Endometrium (tissue), 2 donors: ENCODE data around the gene CORO7.
"Not testable (repeated sequence)": the region's sequence is repeated elsewhere in the genome, so short reads cannot be mapped to it uniquely, and the experiment has no call there.

Experiments
- FAIRE-seq: peaks from 2 replicates; lab custom pipeline; 2012; peaks lifted over from hg19 to GRCh38; lab: Jason Lieb, UNC
- donor health status: control.
- donor health status: control.

The CORO7 gene

DNA sequence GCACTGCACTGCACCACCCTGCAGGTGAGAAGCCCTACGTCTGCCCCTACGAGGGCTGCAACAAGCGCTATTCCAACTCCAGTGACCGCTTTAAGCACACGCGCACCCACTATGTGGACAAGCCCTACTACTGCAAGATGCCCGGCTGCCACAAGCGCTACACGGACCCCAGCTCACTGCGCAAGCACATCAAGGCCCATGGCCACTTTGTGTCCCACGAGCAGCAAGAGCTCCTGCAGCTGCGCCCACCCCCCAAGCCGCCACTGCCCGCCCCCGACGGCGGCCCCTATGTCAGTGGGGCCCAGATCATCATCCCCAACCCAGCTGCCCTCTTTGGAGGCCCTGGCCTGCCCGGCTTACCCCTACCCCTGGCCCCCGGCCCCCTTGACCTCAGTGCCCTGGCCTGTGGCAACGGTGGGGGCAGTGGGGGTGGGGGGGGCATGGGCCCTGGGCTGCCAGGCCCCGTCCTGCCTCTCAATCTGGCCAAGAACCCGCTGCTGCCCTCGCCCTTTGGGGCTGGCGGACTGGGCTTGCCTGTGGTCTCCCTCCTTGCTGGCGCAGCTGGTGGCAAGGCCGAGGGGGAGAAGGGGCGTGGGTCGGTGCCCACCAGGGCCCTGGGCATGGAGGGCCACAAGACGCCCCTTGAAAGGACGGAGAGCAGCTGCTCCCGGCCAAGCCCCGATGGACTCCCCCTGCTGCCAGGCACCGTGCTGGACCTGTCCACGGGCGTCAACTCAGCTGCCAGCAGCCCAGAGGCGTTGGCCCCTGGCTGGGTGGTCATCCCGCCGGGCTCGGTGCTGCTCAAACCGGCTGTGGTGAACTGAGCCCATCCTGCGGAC lies 79.5 kb downstream of the CORO7 start:
- no peak for FAIRE-seq

DNA sequence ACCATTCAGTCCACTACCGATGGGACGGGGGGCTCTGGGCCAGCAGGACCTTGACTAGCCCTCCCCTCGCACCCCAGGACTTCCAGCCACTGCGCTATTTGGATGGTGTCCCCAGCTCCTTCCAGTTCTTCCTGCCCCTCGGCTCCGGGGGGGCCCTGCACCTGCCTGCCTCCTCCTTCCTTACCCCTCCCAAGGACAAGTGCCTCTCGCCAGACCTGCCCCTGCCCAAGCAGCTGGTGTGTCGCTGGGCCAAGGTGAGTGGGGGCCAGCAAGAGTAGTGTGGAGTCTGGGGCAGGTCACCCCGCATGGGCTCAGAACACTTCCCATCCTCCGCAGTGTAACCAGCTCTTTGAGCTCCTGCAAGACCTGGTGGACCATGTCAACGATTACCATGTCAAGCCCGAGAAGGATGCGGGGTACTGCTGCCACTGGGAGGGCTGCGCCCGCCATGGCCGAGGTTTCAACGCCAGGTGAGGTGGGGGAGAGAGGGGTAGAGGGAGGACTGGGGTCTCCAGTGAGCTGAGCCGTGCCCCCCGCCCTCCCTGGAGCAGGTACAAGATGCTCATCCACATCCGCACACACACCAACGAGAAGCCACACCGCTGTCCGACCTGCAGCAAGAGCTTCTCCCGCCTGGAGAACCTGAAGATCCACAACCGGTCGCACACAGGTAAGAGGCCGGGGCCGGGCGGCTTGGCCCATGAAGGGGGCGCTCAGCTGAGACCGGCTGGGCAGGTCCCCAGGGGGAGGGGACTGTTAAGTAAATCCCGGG lies 81.5 kb downstream of the CORO7 start:
- FAIRE-seq = no peak

DNA sequence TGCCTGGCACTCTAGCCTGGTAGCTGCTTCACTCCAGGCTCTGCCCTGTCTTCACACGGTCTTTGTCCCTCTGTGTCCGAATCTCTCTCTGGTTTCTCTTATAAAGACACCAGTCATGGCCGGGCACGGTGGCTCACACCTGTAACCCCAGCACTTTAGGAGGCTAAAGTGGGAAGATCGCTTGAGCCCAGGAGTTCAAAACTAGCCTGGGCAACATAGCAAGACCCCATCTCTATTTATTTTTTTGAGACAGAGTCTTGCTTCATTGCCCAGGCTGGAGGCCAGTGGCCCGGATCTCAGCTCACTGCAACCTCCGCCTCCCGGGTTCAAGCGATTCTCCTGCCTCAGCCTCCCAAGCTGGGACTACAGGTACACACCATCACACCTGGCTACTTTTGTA lies 82.7 kb downstream of the CORO7 start:
- FAIRE-seq = not testable (repeated sequence)

DNA sequence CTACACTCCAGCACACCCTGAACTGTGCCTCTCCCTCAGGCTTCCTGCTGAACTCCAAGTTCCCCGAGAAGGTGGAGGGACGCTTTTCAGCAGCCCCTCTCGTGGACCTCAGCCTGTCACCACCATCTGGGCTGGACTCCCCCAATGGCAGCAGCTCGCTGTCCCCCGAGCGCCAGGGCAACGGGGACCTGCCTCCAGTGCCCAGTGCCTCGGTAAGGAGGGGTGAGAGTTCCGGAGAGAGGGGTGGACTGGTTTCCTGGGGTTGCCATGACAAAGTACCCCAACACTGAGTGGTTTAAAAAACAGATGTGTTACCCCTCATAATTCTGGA lies 83.1 kb downstream of the CORO7 start:
- no peak for FAIRE-seq

DNA sequence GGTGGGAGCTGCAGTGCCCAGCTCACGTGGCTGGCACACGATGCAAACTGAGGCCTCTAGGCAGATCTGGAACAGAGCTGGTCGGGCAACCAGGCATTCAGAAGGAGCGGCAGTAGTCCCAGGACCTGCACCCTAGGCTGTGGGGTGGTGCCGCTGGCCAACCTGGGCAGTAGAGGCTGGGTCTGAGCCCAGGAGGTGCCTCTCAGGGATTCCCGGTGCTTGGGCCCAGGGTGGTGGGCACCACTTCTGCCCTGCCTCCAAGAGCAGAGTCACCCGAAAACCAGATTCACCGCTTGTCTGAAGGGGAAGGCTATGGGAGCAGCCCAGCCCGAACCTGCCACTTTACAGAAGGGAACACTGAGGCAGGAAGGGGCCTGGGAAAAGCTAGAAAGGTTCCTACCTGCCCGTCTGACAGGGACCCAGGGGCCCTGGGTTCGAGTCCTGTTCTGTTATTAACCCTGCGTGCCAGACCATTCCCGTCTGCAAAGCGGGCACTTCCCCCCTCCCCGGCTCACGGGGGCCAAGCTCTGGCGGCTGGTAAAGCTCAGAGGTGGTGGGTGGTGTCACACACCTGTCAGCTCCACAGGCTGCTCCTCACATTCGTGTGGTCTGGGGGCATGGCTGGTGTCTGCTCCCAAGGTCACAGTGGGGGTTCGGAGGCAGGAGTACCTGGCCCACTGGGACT lies 83.6 kb downstream of the CORO7 start:
- no peak for FAIRE-seq

DNA sequence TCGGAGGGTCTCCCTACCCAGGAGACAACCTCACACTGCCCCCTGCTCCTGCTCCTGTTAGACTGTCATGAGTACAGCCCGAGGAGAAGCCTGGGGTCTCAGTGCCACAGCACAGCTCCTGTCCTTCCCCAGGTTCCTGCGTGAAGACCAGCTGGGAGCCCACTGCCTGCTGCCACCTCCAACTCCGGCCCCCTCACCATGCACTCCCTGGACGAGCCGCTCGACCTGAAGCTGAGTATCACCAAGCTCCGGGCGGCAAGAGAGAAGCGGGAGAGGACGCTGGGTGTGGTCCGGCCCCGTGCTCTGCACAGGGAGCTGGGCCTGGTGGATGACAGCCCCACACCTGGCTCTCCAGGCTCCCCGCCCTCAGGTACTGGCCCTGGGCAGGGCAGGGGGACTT lies 84.3 kb downstream of the CORO7 start:
- FAIRE-seq = no peak

DNA sequence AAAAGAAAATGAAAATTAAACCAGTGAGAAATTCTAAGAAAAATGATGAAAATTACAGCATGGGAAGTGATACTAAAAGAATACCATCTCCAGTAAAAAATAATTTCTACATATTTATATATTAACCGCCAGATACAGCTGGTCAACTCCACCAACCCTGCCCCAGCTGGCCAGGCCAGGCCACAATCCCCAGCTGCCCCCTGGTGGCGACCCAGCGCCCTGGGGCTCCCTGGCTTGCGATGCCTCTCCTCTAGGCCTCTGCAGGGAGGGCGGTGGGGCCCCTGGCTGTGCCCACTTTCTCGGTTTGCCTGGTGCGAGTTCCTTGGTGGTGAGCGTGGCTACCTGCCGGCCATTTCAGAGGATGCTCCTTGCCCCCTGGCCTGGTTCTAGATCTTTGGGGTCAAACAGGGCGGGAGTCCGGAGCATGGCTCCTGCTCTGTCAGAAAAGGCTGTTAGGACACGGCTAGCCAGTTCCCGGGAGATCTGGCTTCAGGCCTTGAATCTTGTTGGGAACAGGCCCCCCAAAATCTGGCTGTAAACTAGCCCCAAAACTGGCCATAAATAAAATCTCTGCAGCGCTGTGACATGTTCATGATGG lies 86.0 kb downstream of the CORO7 start:
- peak; percentile 31 for FAIRE-seq

DNA sequence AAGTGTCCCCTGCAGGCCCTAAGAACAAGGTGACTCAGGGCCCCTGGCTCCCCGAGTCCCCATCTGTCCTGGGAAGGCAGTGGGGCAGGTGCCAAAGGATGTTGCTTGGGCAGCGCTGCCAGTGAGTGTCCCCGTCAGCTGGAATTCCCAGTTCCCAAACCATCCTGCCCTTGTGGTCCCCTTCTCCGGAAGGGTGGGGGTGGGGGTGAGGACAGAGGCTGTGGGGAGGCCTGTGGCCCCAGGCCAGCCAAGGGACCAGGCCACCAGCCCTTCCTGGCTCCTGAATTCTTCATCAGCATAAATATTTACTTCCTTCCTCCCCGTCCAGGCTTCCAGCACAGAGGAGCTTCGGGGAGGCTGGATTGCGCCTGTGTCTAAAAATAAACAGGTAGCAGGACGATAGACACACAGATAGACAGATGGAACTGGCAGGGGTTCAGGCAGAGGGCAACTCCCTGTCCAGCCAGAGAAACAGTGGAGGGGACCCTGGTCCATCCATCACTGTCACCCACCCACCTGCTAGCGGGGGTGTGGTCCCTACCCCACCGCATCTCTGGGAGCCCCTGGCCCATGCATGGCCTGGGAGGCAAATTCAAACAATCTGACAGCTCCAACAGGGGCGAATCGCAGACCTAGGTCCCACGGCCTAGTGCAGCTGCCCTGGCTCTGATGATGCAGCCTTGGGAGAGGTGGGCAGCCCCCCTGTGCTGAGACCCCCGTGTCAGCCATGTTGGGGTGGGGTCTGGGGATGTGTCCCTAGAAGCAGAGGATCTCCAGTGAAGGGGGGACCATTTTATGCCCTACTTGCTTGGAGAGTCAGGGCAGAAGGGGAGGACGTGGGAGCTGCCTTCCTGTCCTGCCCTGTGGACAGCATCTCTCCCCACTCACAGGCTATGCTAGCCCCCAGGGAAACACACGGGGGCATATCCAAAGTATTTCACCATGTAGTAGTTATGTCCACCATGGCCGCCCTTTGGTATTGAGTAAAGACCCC lies 87.3 kb downstream of the CORO7 start:
- FAIRE-seq = no peak

DNA sequence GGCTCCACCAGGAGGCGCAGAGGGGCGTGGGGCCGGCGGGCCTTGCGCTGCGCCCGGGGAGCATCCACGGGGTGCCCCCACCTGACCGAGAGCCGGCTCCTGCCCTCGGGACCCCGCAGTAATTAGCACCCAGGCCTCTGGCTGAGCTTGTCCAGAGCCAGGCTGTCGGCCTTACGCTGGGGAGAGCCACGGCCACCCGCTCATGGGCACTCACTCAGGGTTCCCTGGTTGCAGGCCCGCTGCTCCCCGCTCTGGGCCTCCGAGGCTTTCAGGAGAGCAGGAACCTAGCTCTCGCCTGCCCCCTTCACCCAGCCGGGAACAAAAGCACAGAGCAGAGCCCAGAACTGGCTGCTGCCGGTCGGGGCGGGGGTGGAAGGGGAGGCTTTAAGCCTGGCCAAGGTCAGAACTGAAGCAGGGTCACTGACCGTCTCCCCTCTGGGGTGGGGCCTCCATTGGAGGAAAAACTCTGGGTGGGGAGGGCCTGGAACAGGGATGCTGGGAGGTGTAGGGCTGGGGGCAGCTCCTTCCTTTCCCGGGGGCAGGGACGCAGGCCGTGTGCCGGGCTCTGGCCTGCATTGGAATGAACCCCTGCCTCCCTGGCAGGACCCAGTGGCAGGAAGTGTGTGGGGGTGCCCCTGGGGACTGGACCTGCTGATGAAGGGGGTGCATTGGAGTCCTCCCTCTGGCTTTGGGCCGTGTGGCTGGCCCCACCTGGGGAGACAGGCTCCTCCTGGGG lies 88.2 kb downstream of the CORO7 start:
- FAIRE-seq = no peak

DNA sequence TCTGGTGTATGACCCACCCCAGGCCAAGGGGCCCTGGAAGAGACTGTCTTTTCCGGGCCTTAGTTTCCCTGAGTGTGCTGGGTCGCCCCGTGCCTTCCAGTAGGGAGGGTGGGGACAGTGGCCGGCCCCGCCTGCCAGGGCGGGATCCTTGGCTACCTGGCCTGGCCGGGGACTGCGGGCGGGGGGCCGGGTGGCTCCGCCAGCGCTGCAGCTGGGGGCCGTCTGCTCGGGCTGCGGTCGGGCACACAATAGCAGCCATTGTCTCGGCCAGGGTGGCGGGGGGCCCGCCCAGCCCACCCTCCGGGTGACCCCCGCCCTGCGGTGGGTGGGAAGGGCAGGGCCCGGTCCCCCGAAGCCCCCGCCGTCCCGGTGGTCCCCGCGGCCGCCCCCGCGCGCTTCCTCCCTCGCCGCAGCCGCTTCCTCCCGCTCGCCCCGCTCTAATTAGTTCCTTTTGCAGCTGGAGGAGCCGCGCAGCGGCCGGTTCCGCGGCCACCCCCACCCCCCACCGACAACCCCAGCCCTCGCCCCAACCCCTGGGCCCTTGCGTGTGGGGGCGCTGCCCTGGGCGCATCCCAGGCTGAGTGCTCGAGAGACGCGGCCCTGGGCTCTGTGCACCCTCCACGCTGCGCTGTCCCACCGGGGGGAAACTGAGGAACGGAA lies 88.9 kb downstream of the CORO7 start:
- no peak for FAIRE-seq

DNA sequence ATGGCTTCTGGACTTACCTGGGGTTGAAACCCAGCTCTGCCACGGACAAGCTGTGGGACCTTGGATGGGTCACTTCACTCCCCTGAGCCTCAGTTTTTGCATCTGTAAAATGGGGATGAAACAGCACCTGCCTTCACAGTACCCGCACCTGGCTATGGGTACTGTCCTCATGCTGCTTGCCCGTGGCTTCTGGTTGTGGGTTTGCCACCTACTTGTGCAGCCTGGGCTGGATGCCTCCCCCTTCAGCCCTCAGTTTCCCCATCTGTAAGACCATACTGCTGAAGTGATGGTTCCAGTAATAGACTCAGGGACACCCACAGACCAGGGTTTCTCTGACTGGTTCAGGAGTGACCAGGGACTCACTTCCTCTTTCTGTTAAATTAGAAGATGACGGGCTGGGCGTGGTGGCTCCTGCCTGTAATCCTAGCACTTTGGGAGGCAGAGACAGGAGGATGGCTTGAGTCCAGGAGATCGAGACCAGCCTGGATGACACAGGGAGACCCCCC lies 91.1 kb downstream of the CORO7 start:
- FAIRE-seq = no peak

DNA sequence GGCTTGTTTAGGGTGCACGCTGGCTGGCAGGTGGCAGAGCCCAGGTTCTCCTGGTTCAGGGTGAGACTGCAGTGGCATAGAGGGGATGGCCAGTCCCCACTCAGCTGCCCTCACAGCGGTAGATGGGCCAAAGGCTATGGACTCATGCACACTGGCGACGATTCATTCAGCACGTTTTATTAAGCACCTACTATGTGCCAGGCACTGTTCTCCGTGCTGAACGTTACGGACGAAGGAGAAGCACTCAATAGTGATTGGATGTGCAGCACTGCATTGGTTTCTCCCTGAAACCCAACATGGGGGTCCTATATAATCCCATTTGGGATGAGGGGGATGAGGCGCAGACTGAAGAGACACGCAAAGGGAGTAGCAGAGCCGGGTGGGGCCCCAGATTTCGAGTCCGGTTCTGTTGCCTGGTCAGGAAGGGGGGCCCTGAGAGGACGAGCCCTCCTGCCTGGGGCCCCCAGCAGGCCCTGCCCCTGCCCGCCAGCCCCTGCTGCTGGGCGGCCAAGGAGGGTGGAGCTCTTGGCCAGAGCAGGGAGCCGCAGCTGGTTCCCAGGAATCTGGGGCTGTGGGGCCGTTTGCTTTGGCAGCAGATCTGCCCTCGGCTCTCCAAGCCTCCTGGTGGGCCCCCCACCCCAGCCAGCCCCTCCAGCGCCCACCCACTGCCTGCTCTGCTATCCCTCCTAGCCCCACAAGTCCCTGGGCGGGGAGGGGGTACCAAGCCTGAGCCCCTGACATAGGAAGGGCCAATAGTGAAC lies 91.7 kb downstream of the CORO7 start:
- FAIRE-seq = no peak

DNA sequence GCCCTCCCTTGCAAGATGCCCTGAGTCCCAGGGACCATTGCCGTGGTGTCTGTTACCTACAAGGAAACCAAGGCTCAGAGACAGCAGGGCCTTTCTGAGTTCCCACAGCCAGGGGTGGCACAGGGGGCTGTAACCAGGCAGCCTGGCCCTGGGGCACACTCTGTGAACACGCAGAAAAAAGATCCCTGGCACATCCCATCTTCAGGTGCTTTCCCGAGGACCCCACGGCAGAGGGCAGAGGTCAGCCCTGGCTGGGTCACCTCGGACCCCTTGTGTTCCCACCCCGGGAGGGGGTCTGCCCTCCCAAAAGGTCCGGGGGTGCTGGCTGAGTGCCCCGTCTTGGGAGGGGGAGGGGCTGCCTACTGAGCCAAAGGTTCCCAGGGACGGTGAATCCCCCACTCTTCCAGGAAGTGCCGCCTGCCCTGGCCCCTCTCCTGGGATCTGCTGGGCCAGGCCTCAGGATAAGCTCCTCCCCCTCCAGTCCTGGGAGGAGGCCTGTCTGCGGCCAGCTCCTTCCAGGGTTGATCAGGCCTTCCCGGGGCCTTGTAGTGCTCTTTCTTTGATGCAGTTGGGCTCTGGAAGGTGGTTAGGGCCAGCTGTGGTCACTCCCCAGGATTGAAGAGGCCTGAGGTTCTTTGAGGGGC lies 92.4 kb downstream of the CORO7 start:
- FAIRE-seq = no peak

DNA sequence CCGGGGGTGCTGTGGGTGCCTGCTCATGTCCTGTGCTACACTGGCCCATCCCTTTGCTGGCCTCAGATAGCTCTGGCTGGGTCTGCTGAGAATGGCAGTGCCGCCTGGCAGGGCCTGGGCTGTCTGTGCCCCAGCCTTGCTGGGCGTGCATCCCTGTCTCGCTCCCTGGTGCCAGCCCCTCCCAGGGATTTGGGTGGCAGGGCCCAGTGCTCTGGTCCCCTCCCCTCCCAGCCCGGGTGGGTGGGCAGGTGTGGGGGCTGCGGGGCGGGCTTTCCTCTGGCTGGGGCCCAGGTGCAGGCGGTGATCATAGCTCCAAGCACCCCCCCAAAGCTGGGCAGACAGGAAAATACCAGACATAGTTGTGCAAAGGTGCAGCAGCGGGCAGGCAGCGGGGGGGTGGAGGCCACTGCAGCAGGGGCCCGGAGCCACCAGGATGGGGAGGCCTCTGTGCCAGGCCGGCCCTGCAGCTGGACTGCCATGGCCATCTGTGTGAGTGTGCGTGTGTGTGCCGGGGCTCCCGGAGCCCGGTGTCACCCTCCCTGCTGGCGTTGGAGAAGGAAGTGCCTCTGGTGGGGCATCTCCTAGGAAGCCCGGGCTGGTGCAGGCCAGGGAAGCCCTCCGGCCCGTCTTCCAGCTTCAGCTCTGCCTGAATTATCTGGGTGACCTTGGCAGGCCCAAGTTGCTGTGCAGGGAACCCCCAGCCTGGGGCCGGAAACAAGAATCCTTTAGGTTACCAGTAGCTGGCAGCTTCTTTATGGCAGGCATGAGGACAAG lies 93.1 kb downstream of the CORO7 start:
- no peak for FAIRE-seq

DNA sequence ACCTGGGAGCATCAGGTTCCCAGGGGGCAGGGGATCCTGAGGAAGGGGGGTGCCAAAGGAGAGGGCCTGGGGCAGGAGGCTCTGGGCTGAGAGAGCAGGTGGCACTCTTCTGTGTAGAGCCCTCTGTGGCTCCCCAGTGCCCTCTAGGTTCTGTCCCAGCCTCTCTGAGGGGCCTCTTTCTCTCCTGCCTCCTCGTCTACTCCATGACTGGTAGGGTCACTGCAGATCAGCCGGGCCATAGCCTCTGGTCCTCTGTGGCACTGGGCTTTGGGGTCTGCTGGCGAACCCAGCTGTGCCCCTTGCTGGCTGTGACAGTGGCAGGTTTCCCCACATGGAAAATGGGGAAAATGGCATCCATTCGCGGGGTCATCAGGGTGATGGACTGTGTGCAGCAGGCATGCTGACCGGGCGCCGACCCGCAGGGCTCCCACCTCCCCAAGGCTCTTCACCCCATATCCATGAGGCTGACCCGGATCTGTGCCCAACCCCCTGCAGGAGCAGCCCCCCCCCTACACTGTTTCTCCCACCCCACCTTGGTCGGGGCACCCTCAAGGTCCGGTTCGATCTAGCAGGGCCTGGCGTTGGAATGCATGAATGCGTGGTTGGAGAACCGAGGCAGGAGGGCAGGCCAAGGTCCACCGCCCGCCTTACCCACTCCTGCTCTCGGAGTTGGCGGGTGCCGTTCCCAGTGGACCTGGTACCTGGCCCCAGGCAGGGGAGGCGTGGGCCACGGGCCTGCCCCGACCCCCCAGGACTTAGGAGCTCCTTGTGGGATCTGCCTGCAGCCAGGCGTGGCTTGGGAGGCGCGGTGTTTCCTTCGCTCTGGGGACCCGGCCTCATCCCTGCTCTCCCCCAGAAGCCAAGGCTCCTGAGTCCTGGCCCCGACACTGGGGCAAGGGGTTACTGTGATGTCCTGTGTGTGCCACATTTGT lies 94.0 kb downstream of the CORO7 start:
- FAIRE-seq = no peak

DNA sequence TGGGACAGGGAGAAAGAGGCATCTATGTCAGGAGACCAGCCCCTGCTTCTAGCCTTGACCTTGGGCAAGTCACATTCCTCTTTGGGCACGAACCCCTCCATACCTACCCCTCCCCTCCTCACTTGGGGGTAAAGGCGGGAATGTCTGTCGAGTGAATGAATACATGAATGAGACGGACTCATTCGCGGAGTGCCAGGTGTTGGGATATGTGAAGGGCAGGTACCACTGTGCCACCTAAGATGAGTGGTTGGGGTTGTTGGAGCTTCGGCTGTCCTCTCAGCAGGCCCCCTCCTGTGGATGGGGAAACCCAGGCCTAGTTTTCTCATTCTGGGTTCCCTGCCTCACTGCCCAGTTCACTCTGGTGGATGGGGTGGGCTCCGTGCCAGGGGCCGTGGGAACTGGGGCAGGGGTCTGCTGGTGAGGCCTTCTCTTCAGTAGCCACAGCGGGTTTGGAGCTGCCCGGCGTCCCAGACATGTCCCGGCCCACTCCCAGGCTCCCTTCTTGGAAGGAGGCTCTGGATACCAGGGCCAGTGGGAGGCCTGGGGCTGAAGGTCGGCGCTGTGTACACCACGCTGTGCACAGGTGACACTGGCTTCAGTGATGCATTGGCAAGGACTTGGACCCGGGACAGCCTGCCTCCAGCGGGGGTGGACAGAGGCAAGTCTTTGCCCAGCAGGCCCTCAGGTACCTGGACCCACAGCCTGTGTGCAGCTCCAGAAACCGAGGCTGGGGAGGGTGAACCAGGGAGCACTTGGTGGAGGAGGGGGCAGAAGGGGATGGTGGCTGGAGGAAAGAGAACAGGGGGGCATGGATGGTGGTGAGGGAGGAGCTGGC lies 94.9 kb downstream of the CORO7 start:
- no peak for FAIRE-seq
